Panc1 (cell line): Measurements from ENCODE around the gene NRP2. TPM values are rescaled to one million over a fixed set of nuclear protein-coding genes. Genes with fewer than 3 reads are reported as not detected.
A peak's percentile ranks its signal among the peaks of the same experiment; 100 is the strongest.

ENCODE experiments used
- ATAC-seq: fragments of 200-7000 bp; cut with Tn5 transposase; 2 replicates; pipeline ENCODE4 v1.9.1; 2020; ENCODE audit warnings: mild to moderate bottlenecking, moderate library complexity
- BruUV-seq: library from RNA; stranded (reverse); fragments of 400-500 nt; replicated peaks from 2 replicates; lab custom pipeline; 2021; lab: Mats Ljungman, UMichigan
- CTCF ChIA-PET: fragments of 300-600 bp; sonication (Branson Sonifier 250); formaldehyde crosslinking; loops from one replicate; lab custom pipeline; 2022; ENCODE audit warnings: antibody characterized with exemption; lab: Charles Lee
- POLR2A ChIA-PET: fragments of 300-600 bp; sonication (Branson Sonifier 250); formaldehyde crosslinking; loops from one replicate; lab custom pipeline; 2022; ENCODE audit warnings: antibody characterized with exemption; lab: Charles Lee
- DNase-seq: peaks from one replicate; pipeline ENCODE4 v3.0.0-alpha.2; 2010; ENCODE audit warnings: low read depth, low spot score
- H3K27ac ChIP-seq: 2 replicates; pipeline ENCODE4 v1.5.1; 2011; ENCODE audit warnings: mild to moderate bottlenecking, low read length, inconsistent platforms
- H3K27me3 ChIP-seq: fragments of 200-500 bp; sonication (Bioruptor generic); 2 replicates; pipeline ENCODE4 v1.6.0; 2014; ENCODE audit warnings: low read length, inconsistent platforms; ENCODE audit not compliant: control insufficient read depth, insufficient read depth
- H3K36me3 ChIP-seq: fragments of 200-500 bp; sonication (Bioruptor generic); 2 replicates; pipeline ENCODE4 v1.5.1; 2014; ENCODE audit warnings: inconsistent platforms, mild to moderate bottlenecking, low read length, moderate library complexity; ENCODE audit not compliant: control insufficient read depth, insufficient read depth
- H3K4me1 ChIP-seq: 2 replicates; pipeline ENCODE4 v1.5.1; 2011; ENCODE audit warnings: inconsistent platforms, mild to moderate bottlenecking, low read length, moderate library complexity; ENCODE audit not compliant: control insufficient read depth, insufficient read depth
- H3K4me3 ChIP-seq, 2 experiments: 2 replicates each; pipeline ENCODE4 v1.5.1; 2011 to 2012; ENCODE audit warnings: low read depth in 2 of 2, low read length in 2 of 2, mild to moderate bottlenecking in 2 of 2, inconsistent platforms in 1 of 2, moderate library complexity in 1 of 2
- H3K9me3 ChIP-seq: fragments of 200-500 bp; sonication (Bioruptor generic); 2 replicates; pipeline ENCODE4 v1.5.1; 2014; ENCODE audit warnings: low read depth, mild to moderate bottlenecking, inconsistent platforms, low read length, moderate library complexity; ENCODE audit not compliant: control insufficient read depth, insufficient read depth
- CTCF ChIP-seq: fragments of 450-650 bp; IDR thresholded peaks from 2 replicates; pipeline ENCODE4 v1.5.1; 2017; ENCODE audit warnings: mild to moderate bottlenecking
- POLR2AphosphoS5 ChIP-seq: IDR thresholded peaks from 2 replicates; pipeline ENCODE4 v1.6.1; 2012; ENCODE audit warnings: mild to moderate bottlenecking, low read depth, low read length, moderate library complexity
- REST ChIP-seq, 2 experiments: IDR thresholded peaks; 2 replicates each; pipeline ENCODE4 v1.6.1; 2011 to 2012; ENCODE audit warnings: low read depth in 2 of 2, control low read depth in 1 of 2, low read length in 1 of 2, mild to moderate bottlenecking in 1 of 2, moderate library complexity in 1 of 2; ENCODE audit not compliant: insufficient read depth in 1 of 2
- SIN3A ChIP-seq: IDR thresholded peaks from 2 replicates; pipeline ENCODE4 v1.6.1; 2012; ENCODE audit warnings: low read depth, mild to moderate bottlenecking, low read length, moderate library complexity, borderline replicate concordance; ENCODE audit not compliant: insufficient read depth
- TCF7L2 ChIP-seq: IDR thresholded peaks from 2 replicates; pipeline ENCODE4 v1.6.1; 2011; ENCODE audit warnings: mild to moderate bottlenecking, low read depth, low read length, inconsistent platforms
- in situ Hi-C: cut with HindIII; loops from 2 replicates; pipeline ENCODE4 v1.10.0; 2016; ENCODE audit warnings: low sequenced_read_pairs, low pct_unique_long_range_greater_than_20kb
- intact Hi-C: fragments of 100-400 bp; cut with micrococcal nuclease; formaldehyde crosslinking; loops from one replicate; pipeline ENCODE4 v1.10.0; 2022; ENCODE audit not compliant: unreplicated experiment
- total RNA-seq: library from RNA; stranded (reverse); gene quantifications from one replicate; pipeline ENCODE4 v1.2.1, GENCODE V29; 2021; ENCODE audit not compliant: unreplicated experiment

NRP2 gene
- total RNA-seq, 1 experiment from 2014 or later = 6.7 TPM

DNA sequence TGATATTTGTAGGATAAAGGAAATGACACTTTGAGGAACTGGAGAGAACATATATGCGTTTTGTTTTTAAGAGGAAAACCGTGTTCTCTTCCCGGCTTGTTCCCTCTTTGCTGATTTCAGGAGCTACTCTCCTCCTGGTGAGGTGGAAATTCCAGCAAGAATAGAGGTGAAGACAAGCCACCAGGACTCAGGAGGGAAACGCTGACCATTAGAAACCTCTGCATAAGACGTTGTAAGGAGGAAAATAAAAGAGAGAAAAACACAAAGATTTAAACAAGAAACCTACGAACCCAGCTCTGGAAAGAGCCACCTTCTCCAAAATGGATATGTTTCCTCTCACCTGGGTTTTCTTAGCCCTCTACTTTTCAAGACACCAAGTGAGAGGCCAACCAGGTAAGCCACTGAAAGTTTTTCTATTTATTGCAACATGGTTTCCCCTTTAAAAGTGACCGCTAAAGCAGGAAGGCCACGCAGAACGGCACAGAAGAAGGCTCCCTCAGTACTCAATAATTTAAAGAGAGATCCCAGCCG is 735 bp downstream of the NRP2 start:
- intact Hi-C loops (loop anchor here (5.0 to 10.0 kb wide), 2 partner anchors 658 to 1356 kb away; no protein-coding TSS in a partner anchor), in situ Hi-C loops (no loop called here)
- ChIA-PET CTCF (interaction anchor here (1.3 kb wide), 1 partner anchor 812 kb away, joined by 4 read pairs; no protein-coding TSS in a partner anchor), POLR2A (no interaction called here)
- Histone ChIP-seq H3K9me3 (no peaks in the 10 kb centered on the region), H3K27ac (no peak overlapping the region), H3K27me3 (peaks cover 22% of the 10 kb centered on the region), H3K4me3 (peak overlapping the region; percentile 53 to 55), H3K4me1 (peaks cover 2% of the 10 kb centered on the region; the same call in 1 of the 2 replicates), H3K36me3 (no peaks in the 10 kb centered on the region)
- TF ChIP-seq POLR2AphosphoS5 (no peak), SIN3A (no peak), CTCF (no peak), REST (IDR thresholded peaks at IDR 0.05; ENCODE audit: insufficient read depth in 1 of 2, low read depth in 2 of 2, low read length in 1 of 2) (no peak), TCF7L2 (no peak)
- no TSS peak for BruUV-seq
- no peak for ATAC-seq
- no peak for DNase-seq

- peaks cover 2% of the 10 kb centered on the region; the same call in 1 of the 2 replicates for H3K4me1 ChIP-seq
- TF ChIP-seq POLR2AphosphoS5 (no peak), REST (IDR thresholded peaks at IDR 0.05; ENCODE audit: insufficient read depth in 1 of 2, low read depth in 2 of 2, low read length in 1 of 2) (no peak), TCF7L2 (no peak), SIN3A (no peak), CTCF (no peak)
- peak overlapping the region; percentile 53 to 55; a peak in 2 of 4 replicates for H3K4me3 ChIP-seq
- H3K27ac ChIP-seq = no peak overlapping the region
- in situ Hi-C loops = no loop called here
- ATAC-seq (no peak), DNase-seq (no peak)
- intact Hi-C loops = loop anchor here (5.0 to 10.0 kb wide), 2 partner anchors 659 to 1356 kb away; no protein-coding TSS in a partner anchor
- peaks cover 22% of the 10 kb centered on the region for H3K27me3 ChIP-seq
- H3K9me3 ChIP-seq = no peaks in the 10 kb centered on the region
- no peaks in the 10 kb centered on the region for H3K36me3 ChIP-seq
- ChIA-PET POLR2A (interaction anchor here (0.6 kb wide), 1 partner anchor 142 kb away, joined by 4 read pairs; no protein-coding TSS in a partner anchor), CTCF (no interaction called here)
- no TSS peak for BruUV-seq
These were observed 1.4 kb downstream of the NRP2 start for GRCh38 chr2:205683502-205684367.
